HepG2 (cell line): ENCODE measurements around the gene SPAG7. TPM values are rescaled to one million over a fixed set of nuclear protein-coding genes. Genes with fewer than 3 reads are reported as not detected.

ENCODE experiments used
- ARID2 ChIP-seq: sonication (generic); formaldehyde crosslinking; IDR thresholded peaks from 2 replicates; pipeline ENCODE4 v1.8.1; 2022; ENCODE audit warnings: mild to moderate bottlenecking, missing genetic modification reagents, borderline replicate concordance
- FOXK2 ChIP-seq: fragments of 450-650 bp; IDR thresholded peaks from 2 replicates; pipeline ENCODE4 v1.6.1; 2016
- GLI4 ChIP-seq: sonication (generic); formaldehyde crosslinking; IDR thresholded peaks from 2 replicates; pipeline ENCODE4 v1.5.1; 2020; ENCODE audit warnings: missing genetic modification reagents, mild to moderate bottlenecking, moderate library complexity, borderline replicate concordance
- GPN1 ChIP-seq: sonication (generic); formaldehyde crosslinking; IDR thresholded peaks from 2 replicates; pipeline ENCODE4 v1.5.1; 2020; ENCODE audit warnings: missing genetic modification reagents, borderline replicate concordance
- HOXD1 ChIP-seq: sonication (generic); formaldehyde crosslinking; IDR thresholded peaks from 2 replicates; pipeline ENCODE4 v1.5.0; 2020; ENCODE audit warnings: missing genetic modification reagents
- MATR3 ChIP-seq: sonication (generic); formaldehyde crosslinking; IDR thresholded peaks from 2 replicates; pipeline ENCODE4 v1.4.0; 2020; ENCODE audit warnings: missing genetic modification reagents
- MBNL3 ChIP-seq: fragments of 250-450 bp; sonication (Bioruptor Pico); conservative IDR thresholded peaks from 2 replicates; pipeline ENCODE4 v1.8.0; 2022; ENCODE audit warnings: mild to moderate bottlenecking, inconsistent platforms
- SAP130 ChIP-seq: IDR thresholded peaks from 2 replicates; pipeline ENCODE4 v1.6.1; 2016; ENCODE audit warnings: low read depth
- SKIL ChIP-seq: sonication (generic); formaldehyde crosslinking; IDR thresholded peaks from 2 replicates; pipeline ENCODE4 v1.8.0; 2022; ENCODE audit warnings: missing genetic modification reagents, mild to moderate bottlenecking, moderate library complexity, borderline replicate concordance
- SP5 ChIP-seq: IDR thresholded peaks from 2 replicates; pipeline ENCODE4 v1.6.1; 2016; ENCODE audit warnings: low read depth, borderline replicate concordance
- ZNF10 ChIP-seq: sonication (generic); formaldehyde crosslinking; IDR thresholded peaks from 2 replicates; pipeline ENCODE4 v1.4.0; 2020; ENCODE audit warnings: mild to moderate bottlenecking, low read depth, missing genetic modification reagents, borderline replicate concordance
- ZNF24 ChIP-seq: fragments of 450-650 bp; IDR thresholded peaks from 2 replicates; pipeline ENCODE4 v1.6.1; 2017; ENCODE audit warnings: antibody characterized with exemption, mild to moderate bottlenecking
- ZNF276 ChIP-seq: sonication (generic); formaldehyde crosslinking; IDR thresholded peaks from 2 replicates; pipeline ENCODE4 v1.4.0; 2020; ENCODE audit warnings: mild to moderate bottlenecking, low read depth, missing genetic modification reagents
- ZNF326 ChIP-seq: sonication (generic); formaldehyde crosslinking; IDR thresholded peaks from 2 replicates; pipeline ENCODE4 v1.4.0; 2020; ENCODE audit warnings: missing genetic modification reagents, borderline replicate concordance
- ZNF513 ChIP-seq: sonication (generic); formaldehyde crosslinking; conservative IDR thresholded peaks from 2 replicates; pipeline ENCODE4 v1.5.0; 2020; ENCODE audit warnings: missing genetic modification reagents
- ZNF687 ChIP-seq: sonication (generic); formaldehyde crosslinking; IDR thresholded peaks from 2 replicates; pipeline ENCODE4 v1.5.1; 2020; ENCODE audit warnings: mild to moderate bottlenecking, missing genetic modification reagents, moderate library complexity
- ZNF704 ChIP-seq: sonication (generic); formaldehyde crosslinking; IDR thresholded peaks from 2 replicates; pipeline ENCODE4 v1.8.1; 2023; ENCODE audit warnings: mild to moderate bottlenecking, inconsistent platforms, moderate library complexity, missing genetic modification reagents, borderline replicate concordance
- polyA plus RNA-seq, 8 experiments: library from polyadenylated mRNA; depleted of rRNA in 3 of 8; stranded (reverse) in 7 of 8; unstranded in 1 of 8; fragments of >200 nt; fragmentation: Illumina TruSeq in 4 of 8; extraction: Trizol in 4 of 8; gene quantifications; 2 replicates each; pipeline versions ENCODE4 v1.2.1 to v1.2.3, GENCODE V29; 2011 to 2016; ENCODE audit warnings: low read depth in 4 of 8, missing spikeins in 1 of 8, mixed read lengths in 1 of 8; ENCODE audit not compliant: insufficient read depth in 1 of 8
- total RNA-seq, 5 experiments: library from RNA; depleted of rRNA; stranded (reverse); fragments of >200 nt; fragmentation: Illumina TruSeq; extraction: Trizol; gene quantifications; 2 replicates each; pipeline ENCODE4 v1.2.3, GENCODE V29; 2016; ENCODE audit warnings: low read depth in 1 of 5

The SPAG7 gene
- total and polyA plus RNA-seq, 2 of the 13 experiments (the other 11 are each of a cell fraction or from before 2014, with no cell fraction given) = 51.0 to 59.0 TPM

GRCh38 chr17:4920351-4921048, 47.1 kb downstream of the SPAG7 start (continued):
- TF ChIP-seq ZNF513 (CRISPR knock-in tag) (no peak), SAP130 (CRISPR knock-in tag) (no peak; the same call in 1 of the 2 replicates), GLI4 (CRISPR knock-in tag) (0 out of 2 replicates have a peak, but pooled peaks have one; percentile 30), ZNF326 (no peak), ZNF276 (CRISPR knock-in tag) (no peak), HOXD1 (CRISPR knock-in tag) (0 out of 2 replicates have a peak, but pooled peaks have one; percentile 12), ZNF10 (no peak), ZNF687 (CRISPR knock-in tag) (peak; percentile 30; the same call in 1 of the 2 replicates), ARID2 (no peak), MATR3 (CRISPR knock-in tag) (no peak), FOXK2 (0 out of 2 replicates have a peak, but pooled peaks have one; percentile 27), MBNL3 (CRISPR knock-in tag) (no peak), GPN1 (no peak), ZNF24 (no peak), ZNF704 (CRISPR knock-in tag) (no peak), SKIL (CRISPR knock-in tag) (no peak), SP5 (CRISPR knock-in tag) (peak; percentile 13; the same call in 1 of the 2 replicates)
